ENCODE data around the gene DLG2. TPM values are rescaled to one million over a fixed set of nuclear protein-coding genes. Genes with fewer than 3 reads are reported as not detected.

Gene DLG2
- total and polyA plus RNA-seq, 2 donors (not counting 3 experiments of a cell fraction or from before 2014, with no cell fraction given), result 0.15 to 1.1 TPM

DNA sequence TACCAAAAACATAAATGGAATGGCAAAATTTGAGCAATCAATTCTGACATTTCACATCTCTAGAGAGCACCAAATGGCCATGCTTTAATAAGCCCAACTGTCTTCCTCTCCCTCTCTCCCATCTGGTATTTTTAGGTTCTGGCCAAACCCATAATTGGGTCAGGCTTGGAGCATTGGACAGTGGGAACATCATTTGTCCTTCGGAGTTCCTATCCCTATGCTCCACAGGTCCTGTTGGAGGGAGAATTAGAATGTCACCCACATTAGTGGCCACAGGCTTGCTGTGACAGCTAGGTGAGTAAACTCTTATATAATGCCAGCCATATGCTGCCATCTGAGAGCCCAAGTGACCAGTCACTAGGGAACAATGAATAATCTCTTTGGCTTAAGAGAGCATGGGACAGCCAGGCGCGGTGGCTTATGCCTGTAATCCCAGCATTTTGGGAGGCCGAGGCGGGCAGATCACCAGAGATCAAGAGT lies 2090.0 kb downstream of the DLG2 start:
- H3K4me2 ChIP-seq (ENCODE audit: insufficient read depth, low read length), result no peak overlapping the region
- H3K79me2 ChIP-seq (ENCODE audit: control insufficient read depth, insufficient read depth, low read length), result no peaks in the 10 kb centered on the region
- no peaks in the 10 kb centered on the region for H3K9me1 ChIP-seq (replicated peaks; ENCODE audit: control insufficient read depth, extremely low read depth, insufficient read depth, low read length)
- H3K36me3 ChIP-seq (ENCODE audit: control insufficient read depth in 2 of 2, extremely low read depth in 1 of 2, insufficient read depth in 2 of 2, low read length in 2 of 2), result no peaks in the 10 kb centered on the region
- no peaks in the 10 kb centered on the region for H3K27me3 ChIP-seq (ENCODE audit: control insufficient read depth in 2 of 2, insufficient read depth in 2 of 2, low read length in 2 of 2)
- no peak overlapping the region for H3K9ac ChIP-seq (replicated peaks; ENCODE audit: extremely low read depth, insufficient read depth, low read length)
- no peak overlapping the region for H3K27ac ChIP-seq (ENCODE audit: insufficient read depth, low read depth, low read length)
- no peaks in the 10 kb centered on the region for H3K9me3 ChIP-seq (replicated peaks; ENCODE audit: control insufficient read depth, insufficient read depth, low read length)
- H3K4me3 ChIP-seq (replicated peaks in 1 of 3; ENCODE audit: insufficient read depth in 1 of 3, low read depth in 1 of 3, low read length in 3 of 3), result no peak overlapping the region
- no peak overlapping the region for H2AFZ ChIP-seq (ENCODE audit: low read depth, low read length)
- ChIA-PET POLR2A (no interaction called here), CTCF (no interaction called here)
- DNase-seq (ENCODE audit: low read depth, low spot score) (no peak), FAIRE-seq (no peak)
- dilution Hi-C loops (cut with MboI; ENCODE audit: extremely low pct_ligation_motif_present, low sequenced_read_pairs), result no loop called here
- TF ChIP-seq, protein P1, sequence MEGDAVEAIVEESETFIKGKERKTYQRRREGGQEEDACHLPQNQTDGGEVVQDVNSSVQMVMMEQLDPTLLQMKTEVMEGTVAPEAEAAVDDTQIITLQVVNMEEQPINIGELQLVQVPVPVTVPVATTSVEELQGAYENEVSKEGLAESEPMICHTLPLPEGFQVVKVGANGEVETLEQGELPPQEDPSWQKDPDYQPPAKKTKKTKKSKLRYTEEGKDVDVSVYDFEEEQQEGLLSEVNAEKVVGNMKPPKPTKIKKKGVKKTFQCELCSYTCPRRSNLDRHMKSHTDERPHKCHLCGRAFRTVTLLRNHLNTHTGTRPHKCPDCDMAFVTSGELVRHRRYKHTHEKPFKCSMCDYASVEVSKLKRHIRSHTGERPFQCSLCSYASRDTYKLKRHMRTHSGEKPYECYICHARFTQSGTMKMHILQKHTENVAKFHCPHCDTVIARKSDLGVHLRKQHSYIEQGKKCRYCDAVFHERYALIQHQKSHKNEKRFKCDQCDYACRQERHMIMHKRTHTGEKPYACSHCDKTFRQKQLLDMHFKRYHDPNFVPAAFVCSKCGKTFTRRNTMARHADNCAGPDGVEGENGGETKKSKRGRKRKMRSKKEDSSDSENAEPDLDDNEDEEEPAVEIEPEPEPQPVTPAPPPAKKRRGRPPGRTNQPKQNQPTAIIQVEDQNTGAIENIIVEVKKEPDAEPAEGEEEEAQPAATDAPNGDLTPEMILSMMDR (IDR thresholded peaks at IDR 0.05; ENCODE audit: extremely low read depth in 1 of 2, insufficient read depth in 1 of 2, low read depth in 1 of 2, low read length in 2 of 2), result no peak
- TF ChIP-seq MYC (IDR thresholded peaks at IDR 0.05; ENCODE audit: low read depth, low read length), result no peak
- no peak for TF ChIP-seq GATA2 (IDR thresholded peaks at IDR 0.05; ENCODE audit: insufficient read depth, insufficient read length, low read depth, low read length)
- TF ChIP-seq POLR2AphosphoS5 (IDR thresholded peaks at IDR 0.05; ENCODE audit: insufficient read depth, low read depth, low read length), result no peak
- TF ChIP-seq POLR2A (IDR thresholded peaks at IDR 0.05; ENCODE audit: low read depth, low read length), result no peak
- TF ChIP-seq, protein P2, sequence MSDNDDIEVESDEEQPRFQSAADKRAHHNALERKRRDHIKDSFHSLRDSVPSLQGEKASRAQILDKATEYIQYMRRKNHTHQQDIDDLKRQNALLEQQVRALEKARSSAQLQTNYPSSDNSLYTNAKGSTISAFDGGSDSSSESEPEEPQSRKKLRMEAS (IDR thresholded peaks at IDR 0.05; ENCODE audit: insufficient read depth, insufficient read length), result no peak
- TF ChIP-seq JUN (IDR thresholded peaks at IDR 0.05; ENCODE audit: borderline replicate concordance, insufficient read depth, insufficient read length, low read depth), result no peak
- no peak for TF ChIP-seq EZH2 (IDR thresholded peaks at IDR 0.05; ENCODE audit: borderline replicate concordance, low read depth, low read length, severe bottlenecking)
- TF ChIP-seq FOS (IDR thresholded peaks at IDR 0.05; ENCODE audit: borderline replicate concordance, insufficient read depth, low read length), result no peak
- intact Hi-C loops (cut with micrococcal nuclease), result no loop called here
- H3K4me1 ChIP-seq (ENCODE audit: control insufficient read depth, extremely low read depth, insufficient read depth, low read length), result no peaks in the 10 kb centered on the region
- no TSS peak for BruUV-seq (replicated peaks)
- H4K20me1 ChIP-seq (replicated peaks; ENCODE audit: control insufficient read depth, extremely low read depth, insufficient read depth, low read length), result no peaks in the 10 kb centered on the region
